NOMO-1 treated with dmso at 0.1 percent for 144 hours (cell line): Measurements from ENCODE around the gene KXD1.
"Not testable (repeated sequence)": the region's sequence is repeated elsewhere in the genome, so short reads cannot be mapped to it uniquely, and the experiment has no call there.

Experiments
- DNase-seq: peaks from one replicate; lab custom pipeline; 2025; ENCODE audit not compliant: unreplicated experiment; lab: John Stamatoyannopoulos, UW

KXD1 gene

GRCh38 chr19:18533058-18533457 lies 24.6 kb upstream of the KXD1 start:
- DNase-seq, result no peak

- DNase-seq, result no peak
These were observed 21.2 kb upstream of the KXD1 start for GRCh38 chr19:18536475-18536874.

- DNase-seq, result no peak
These were observed 20.2 kb upstream of the KXD1 start for GRCh38 chr19:18537431-18537830.

GRCh38 chr19:18538115-18538514 lies 19.6 kb upstream of the KXD1 start:
- no peak for DNase-seq

GRCh38 chr19:18539372-18539771 lies 18.3 kb upstream of the KXD1 start:
- no peak for DNase-seq

GRCh38 chr19:18540200-18540599 lies 17.5 kb upstream of the KXD1 start:
- not testable (repeated sequence) for DNase-seq

GRCh38 chr19:18541258-18541991 lies 16.2 kb upstream of the KXD1 start:
- DNase-seq, result no peak

- DNase-seq, result no peak
These were observed 15.4 kb upstream of the KXD1 start for GRCh38 chr19:18541992-18542940.

GRCh38 chr19:18542941-18543813 lies 14.5 kb upstream of the KXD1 start, which contains the start of gene FKBP8:
Gene FKBP8, minus strand, starts transcription at chr19:18543573. Its CDS starts 1,603 bp downstream, at chr19:18541970.
- DNase-seq, result peak; percentile 75

GRCh38 chr19:18543814-18544475 lies 13.7 kb upstream of the KXD1 start:
- peak; percentile 82 for DNase-seq

GRCh38 chr19:18551631-18552030 lies 6.0 kb upstream of the KXD1 start:
- no peak for DNase-seq

GRCh38 chr19:18558202-18558555 lies 509 bp downstream of the KXD1 start:
- no peak for DNase-seq

- no peak for DNase-seq
These were observed 934 bp downstream of the KXD1 start for GRCh38 chr19:18558604-18559003.

GRCh38 chr19:18559685-18560084 lies 2.0 kb downstream of the KXD1 start:
- no peak for DNase-seq

- no peak for DNase-seq
These were observed 4.4 kb downstream of the KXD1 start for GRCh38 chr19:18562086-18562485.

GRCh38 chr19:18566953-18567352 lies 9.3 kb downstream of the KXD1 start:
- DNase-seq, result no peak

GRCh38 chr19:18568367-18568766 lies 10.7 kb downstream of the KXD1 start:
- no peak for DNase-seq

GRCh38 chr19:18571564-18572344 lies 14.1 kb downstream of the KXD1 start, which contains the start of gene UBA52:
Gene UBA52, plus strand, starts transcription at chr19:18571857. Its CDS starts 1,444 bp downstream, at chr19:18573301.
- peak; percentile 94 for DNase-seq

GRCh38 chr19:18574691-18575291 lies 17.1 kb downstream of the KXD1 start:
- no peak for DNase-seq
